HG03521 (cell line): ENCODE data around the gene PACRG.

Experiments used
- ATAC-seq: cut with Tn5 transposase; IDR thresholded peaks from one replicate; pipeline ENCODE4 v1.9.1; 2021; ENCODE audit warnings: mild to moderate bottlenecking, moderate library complexity; ENCODE audit not compliant: unreplicated experiment

Gene PACRG

GRCh38 chr6:163340201-163340887, 612.6 kb downstream of the PACRG start:
- no peak for ATAC-seq

- ATAC-seq = no peak
These were observed 613.7 kb downstream of the PACRG start for GRCh38 chr6:163341224-163342061.

- no peak for ATAC-seq
These were observed 615.1 kb downstream of the PACRG start for GRCh38 chr6:163342571-163343539.

- ATAC-seq = no peak
These were observed 615.8 kb downstream of the PACRG start for GRCh38 chr6:163343609-163344008.

- ATAC-seq = no peak
These were observed 616.6 kb downstream of the PACRG start for GRCh38 chr6:163344411-163344810.

GRCh38 chr6:163345931-163346330, 618.2 kb downstream of the PACRG start:
- ATAC-seq = no peak

GRCh38 chr6:163346497-163346961, 618.8 kb downstream of the PACRG start:
- no peak for ATAC-seq

- no peak for ATAC-seq
These were observed 619.3 kb downstream of the PACRG start for GRCh38 chr6:163347021-163347446.

GRCh38 chr6:163348789-163349680, 621.3 kb downstream of the PACRG start:
- no peak for ATAC-seq

GRCh38 chr6:163349696-163350095, 621.9 kb downstream of the PACRG start:
- no peak for ATAC-seq

GRCh38 chr6:163351013-163351412, 623.2 kb downstream of the PACRG start:
- no peak for ATAC-seq

GRCh38 chr6:163352011-163352685, 624.4 kb downstream of the PACRG start:
- no peak for ATAC-seq

- no peak for ATAC-seq
These were observed 625.2 kb downstream of the PACRG start for GRCh38 chr6:163352966-163353365.

GRCh38 chr6:163354085-163354484, 626.3 kb downstream of the PACRG start:
- ATAC-seq = no peak

- ATAC-seq = peak; percentile 51
These were observed 627.1 kb downstream of the PACRG start for GRCh38 chr6:163354761-163355425.

GRCh38 chr6:163355426-163355991, 627.7 kb downstream of the PACRG start:
- ATAC-seq = peak; percentile 8

- no peak for ATAC-seq
These were observed 628.5 kb downstream of the PACRG start for GRCh38 chr6:163356324-163356723.

- ATAC-seq = no peak
These were observed 629.0 kb downstream of the PACRG start for GRCh38 chr6:163356743-163357142.
